ENCODE results near the gene EYA2.

EYA2 gene

GRCh38 chr20:47129306-47129705, 234.7 kb downstream of the EYA2 start:
- DNase-seq (ENCODE audit: insufficient read length, low spot score) (no peak), FAIRE-seq (no peak)
- TF ChIP-seq CTCF (IDR thresholded peaks at IDR 0.05; ENCODE audit: insufficient read depth, missing control alignments): no peak

- no peak for FAIRE-seq
- no peak for TF ChIP-seq CTCF (IDR thresholded peaks at IDR 0.05; ENCODE audit: insufficient read depth, missing control alignments)
- DNase-seq (ENCODE audit: insufficient read length, low spot score): no peak
These were observed 239.3 kb downstream of the EYA2 start for GRCh38 chr20:47133809-47134456.

GRCh38 chr20:47136782-47137181, 242.1 kb downstream of the EYA2 start:
- DNase-seq (ENCODE audit: insufficient read length, low spot score): no peak
- no peak for TF ChIP-seq CTCF (IDR thresholded peaks at IDR 0.05; ENCODE audit: insufficient read depth, missing control alignments)
- no peak for FAIRE-seq

- DNase-seq (ENCODE audit: insufficient read length, low spot score) (no peak), FAIRE-seq (no peak)
- TF ChIP-seq CTCF (IDR thresholded peaks at IDR 0.05; ENCODE audit: insufficient read depth, missing control alignments): no peak
These were observed 242.7 kb downstream of the EYA2 start for GRCh38 chr20:47137231-47137870.

- no peak for TF ChIP-seq CTCF (IDR thresholded peaks at IDR 0.05; ENCODE audit: insufficient read depth, missing control alignments)
- no peak for FAIRE-seq
- DNase-seq (ENCODE audit: insufficient read length, low spot score): no peak
These were observed 245.4 kb downstream of the EYA2 start for GRCh38 chr20:47139934-47140535.

- TF ChIP-seq CTCF (IDR thresholded peaks at IDR 0.05; ENCODE audit: insufficient read depth, missing control alignments): no peak
- DNase-seq (ENCODE audit: insufficient read length, low spot score) (no peak), FAIRE-seq (no peak)
These were observed 246.8 kb downstream of the EYA2 start for GRCh38 chr20:47141350-47141921.
